ENCODE results near the gene RUNX1.

DNA sequence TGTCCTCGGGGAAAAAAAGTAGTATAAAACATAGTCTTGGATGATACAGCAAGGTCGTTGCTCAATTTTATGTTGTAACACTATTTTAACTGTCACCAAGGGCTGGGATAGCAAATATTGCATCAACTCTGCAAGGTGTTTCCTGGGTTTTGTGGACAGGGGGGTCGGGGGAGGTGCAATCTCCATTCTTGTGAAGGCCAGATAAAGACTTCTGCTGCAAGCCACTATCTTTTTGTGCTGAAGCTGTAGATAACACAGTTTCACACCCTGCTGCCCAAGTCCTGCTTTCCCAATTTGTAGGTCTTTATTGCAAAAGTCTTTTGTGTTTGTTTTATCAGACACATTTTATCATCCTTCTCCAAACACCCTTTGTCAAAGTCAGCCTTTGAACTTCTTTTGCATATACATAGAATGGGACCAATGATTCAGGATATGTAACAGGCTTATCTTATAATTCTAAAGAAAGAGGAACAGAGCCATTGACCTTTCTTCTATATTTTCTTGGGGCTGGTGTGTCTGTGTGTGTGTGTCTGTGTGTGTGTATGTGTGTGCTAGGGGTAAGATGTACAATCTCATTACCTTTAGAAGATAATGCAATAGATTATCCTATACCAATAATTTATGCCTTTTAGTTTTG lies 140.6 kb downstream of the RUNX1 start:
- TF ChIP-seq POLR2A (IDR thresholded peaks at IDR 0.05): no peak
- TF ChIP-seq, protein P1, sequence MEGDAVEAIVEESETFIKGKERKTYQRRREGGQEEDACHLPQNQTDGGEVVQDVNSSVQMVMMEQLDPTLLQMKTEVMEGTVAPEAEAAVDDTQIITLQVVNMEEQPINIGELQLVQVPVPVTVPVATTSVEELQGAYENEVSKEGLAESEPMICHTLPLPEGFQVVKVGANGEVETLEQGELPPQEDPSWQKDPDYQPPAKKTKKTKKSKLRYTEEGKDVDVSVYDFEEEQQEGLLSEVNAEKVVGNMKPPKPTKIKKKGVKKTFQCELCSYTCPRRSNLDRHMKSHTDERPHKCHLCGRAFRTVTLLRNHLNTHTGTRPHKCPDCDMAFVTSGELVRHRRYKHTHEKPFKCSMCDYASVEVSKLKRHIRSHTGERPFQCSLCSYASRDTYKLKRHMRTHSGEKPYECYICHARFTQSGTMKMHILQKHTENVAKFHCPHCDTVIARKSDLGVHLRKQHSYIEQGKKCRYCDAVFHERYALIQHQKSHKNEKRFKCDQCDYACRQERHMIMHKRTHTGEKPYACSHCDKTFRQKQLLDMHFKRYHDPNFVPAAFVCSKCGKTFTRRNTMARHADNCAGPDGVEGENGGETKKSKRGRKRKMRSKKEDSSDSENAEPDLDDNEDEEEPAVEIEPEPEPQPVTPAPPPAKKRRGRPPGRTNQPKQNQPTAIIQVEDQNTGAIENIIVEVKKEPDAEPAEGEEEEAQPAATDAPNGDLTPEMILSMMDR (IDR thresholded peaks at IDR 0.05): no peak

Measured in right lobe of liver (tissue), 4 donors.